ENCODE measurements around the gene FGA.
"Not testable (repeated sequence)": the region's sequence is repeated elsewhere in the genome, so short reads cannot be mapped to it uniquely, and the experiment has no call there.

Gene FGA

GRCh38 chr4:154606728-154607723 is 16.5 kb upstream of the FGA start:
- DNase-seq = no peak

DNA sequence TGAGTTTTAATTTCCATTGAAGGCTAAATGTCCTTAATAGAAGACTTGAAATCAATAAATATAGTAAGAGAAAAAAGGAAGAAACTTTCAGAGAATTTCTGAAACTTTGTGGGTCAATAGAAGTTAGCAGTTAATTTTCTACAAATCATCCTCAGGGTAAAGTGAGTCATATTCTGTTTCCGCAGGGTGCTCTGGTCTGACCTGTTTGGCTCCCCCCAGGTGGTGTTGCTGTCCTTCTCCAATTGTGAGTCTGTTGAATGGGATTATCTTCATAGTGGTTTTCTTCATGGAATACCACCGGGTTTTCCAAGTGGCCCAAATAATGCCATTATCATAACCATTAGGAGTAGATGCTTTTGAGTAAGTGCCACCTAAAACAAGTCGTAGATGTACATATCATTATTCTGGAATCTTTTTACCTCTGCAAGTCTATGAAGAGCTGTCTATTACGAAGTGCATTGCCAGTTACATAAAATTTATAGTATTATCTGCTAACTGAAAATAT is 14.2 kb upstream of the FGA start:
- no peak for DNase-seq

DNA sequence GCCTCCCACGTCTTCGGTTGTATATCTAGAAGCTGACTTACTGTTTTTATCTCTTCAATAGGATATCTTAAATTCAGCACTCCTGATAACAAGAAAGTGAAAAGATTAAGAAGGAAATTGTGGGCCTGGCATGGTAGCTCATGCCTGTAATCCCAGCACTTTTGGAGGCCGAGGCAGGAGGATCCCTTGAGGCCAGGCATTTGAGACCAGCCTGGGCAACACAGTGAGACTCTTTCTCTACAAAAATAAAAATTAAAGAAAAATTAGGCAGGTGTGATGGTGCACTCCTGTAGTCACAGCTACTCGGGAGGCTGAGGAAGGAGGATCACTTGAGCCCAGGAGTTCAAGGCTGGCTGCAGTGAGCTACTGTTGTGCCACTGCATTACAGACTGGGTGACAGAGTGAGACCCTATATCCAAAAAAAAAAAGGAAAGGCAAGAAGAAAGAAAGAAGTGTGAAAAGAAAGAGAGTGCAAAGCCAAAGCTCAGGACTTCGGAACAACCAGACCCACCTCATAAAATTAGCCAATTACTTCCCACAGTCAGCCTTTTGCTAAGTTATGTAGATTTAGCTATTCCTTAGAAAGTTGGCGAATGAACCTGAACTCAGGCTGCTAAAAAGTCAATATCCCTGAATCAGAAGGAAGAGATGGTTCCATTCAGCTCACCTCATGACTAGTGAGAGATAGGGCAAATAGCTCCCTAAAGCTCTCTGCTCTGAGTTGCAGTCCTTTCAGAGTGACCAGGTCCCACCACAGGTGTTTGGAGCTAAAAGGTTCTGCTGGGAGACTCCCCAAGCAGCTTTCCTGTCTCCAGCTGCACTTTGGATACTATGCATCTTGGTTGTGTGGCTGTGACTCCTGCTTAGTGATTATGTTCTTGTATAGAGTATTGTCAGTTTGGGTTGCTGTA is 12.7 kb upstream of the FGA start:
- DNase-seq = no peak

GRCh38 chr4:154602404-154603020 is 12.0 kb upstream of the FGA start:
- no peak for DNase-seq

GRCh38 chr4:154597798-154598774 is 7.5 kb upstream of the FGA start:
- no peak for DNase-seq

DNA sequence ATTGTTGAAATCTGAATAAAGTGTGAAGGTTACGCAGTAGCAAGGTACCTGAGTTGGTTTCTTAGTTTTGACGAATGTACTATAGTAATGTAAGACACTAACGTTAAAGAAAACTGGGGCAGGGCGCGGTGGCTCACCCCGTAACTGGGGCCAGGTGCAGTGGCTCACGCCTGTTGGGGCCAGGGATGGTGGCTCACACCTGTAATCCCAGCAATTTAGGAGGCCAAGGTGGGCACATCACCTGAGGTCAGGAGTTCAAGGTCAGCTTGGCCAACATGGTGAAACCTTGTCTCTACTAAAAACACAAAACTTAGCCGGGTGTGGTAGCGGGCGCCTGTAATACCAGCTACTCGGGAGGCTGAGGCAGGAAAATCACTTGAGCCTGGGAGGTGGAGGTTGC is 6.7 kb upstream of the FGA start:
- DNase-seq = not testable (repeated sequence)

GRCh38 chr4:154595807-154596206 is 5.3 kb upstream of the FGA start:
- DNase-seq = no peak

DNA sequence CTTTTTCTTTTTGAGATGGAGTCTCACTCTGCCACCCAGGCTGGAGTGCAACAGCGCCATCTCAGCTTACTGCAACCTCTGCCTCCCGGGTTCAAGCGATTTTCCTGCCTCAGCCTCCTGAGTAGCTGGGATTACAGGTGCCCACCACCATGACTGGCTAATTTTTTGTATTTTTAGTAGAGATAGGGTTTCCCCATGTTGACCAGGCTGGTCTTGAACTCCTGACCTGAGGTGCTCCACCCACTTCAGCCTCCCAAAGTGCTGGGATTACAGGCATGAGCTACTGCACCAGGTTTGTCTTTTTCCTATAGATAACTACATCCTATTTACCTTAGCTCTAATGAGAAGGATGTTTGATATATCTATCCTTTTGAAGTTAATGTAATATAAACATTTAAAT is 3.8 kb upstream of the FGA start:
- not testable (repeated sequence) for DNase-seq

DNA sequence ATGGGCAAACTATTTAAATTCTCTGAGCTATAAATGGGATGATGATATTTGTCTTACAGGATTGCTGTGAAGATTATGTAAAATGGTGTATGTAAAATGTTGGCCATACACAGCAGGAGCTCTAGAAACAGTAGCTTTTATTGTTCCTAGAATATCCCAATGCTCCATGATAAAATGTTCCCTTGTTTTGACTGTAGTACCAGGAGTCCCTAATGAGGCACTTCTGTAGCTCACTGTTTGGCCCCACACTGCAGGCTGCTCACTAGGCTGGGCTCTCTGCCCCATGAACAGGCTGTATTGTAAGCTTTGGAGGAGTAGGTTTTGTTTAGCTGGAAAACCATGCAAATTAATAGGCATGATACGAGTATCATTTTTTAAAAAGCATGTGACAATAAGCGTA is 3.3 kb upstream of the FGA start:
- DNase-seq = no peak

DNA sequence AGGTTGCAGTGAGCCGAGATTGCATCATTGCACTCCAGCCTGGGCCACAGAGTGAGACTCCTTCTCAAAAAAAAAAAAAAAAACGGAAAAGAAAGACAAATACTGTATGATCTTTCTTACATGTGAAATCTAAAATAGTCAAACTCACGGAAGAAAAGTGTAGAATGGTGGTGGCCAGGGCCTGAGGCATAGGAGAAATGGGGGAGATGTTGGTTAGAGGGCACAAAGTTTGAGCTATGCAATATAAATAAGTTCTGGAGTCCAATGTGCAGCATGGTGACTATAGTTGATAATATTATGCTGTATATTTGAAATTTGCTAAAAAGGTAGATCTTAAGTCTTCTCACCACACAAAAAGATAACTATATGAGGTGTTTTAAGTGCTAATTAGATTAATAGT is 1.3 kb upstream of the FGA start:
- no peak for DNase-seq

- DNase-seq = no peak
Measured at GRCh38 chr4:154589296-154590197, 995 bp downstream of the FGA start.

- DNase-seq = no peak
Measured at GRCh38 chr4:154588198-154588597, 2.3 kb downstream of the FGA start.

- no peak for DNase-seq
Measured at GRCh38 chr4:154586296-154587033, 4.1 kb downstream of the FGA start.

DNA sequence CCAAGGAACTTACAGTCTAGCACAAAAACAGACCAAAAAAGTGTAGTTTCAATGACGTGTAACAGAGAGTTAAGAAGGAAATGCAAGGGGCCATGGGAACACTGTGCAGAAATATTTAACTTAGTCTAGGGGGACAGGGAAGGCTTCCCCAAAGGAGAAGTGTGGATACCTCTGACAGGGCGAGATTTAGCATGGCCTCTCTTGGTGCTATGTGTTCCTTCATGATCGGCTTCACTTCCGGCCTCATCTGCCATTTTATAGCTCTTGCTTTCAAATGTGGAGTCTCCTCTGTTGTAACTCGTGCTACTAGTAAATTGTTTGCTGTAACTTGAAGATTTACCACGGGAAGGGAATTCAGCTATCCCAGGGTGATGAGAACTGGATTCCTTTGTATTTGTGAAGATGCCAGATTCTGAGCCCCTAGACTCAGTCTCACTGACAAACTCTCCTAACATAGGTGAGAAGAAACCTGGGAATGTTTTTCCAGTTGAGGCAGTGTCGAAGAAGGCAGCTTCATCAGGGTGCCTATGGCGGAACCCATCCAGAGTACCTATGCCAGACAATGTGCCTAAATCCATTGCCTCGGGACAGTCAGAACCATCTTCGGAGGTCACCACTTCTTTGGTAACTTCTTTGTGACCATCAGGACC is 5.0 kb downstream of the FGA start:
- DNase-seq = no peak

GRCh38 chr4:154584259-154584658 is 6.3 kb downstream of the FGA start:
- DNase-seq = no peak

GRCh38 chr4:154583677-154584076 is 6.9 kb downstream of the FGA start:
- DNase-seq = no peak

GRCh38 chr4:154583230-154583629 is 7.3 kb downstream of the FGA start:
- DNase-seq = no peak

- DNase-seq = no peak
Measured at GRCh38 chr4:154582723-154583122, 7.8 kb downstream of the FGA start.

DNA sequence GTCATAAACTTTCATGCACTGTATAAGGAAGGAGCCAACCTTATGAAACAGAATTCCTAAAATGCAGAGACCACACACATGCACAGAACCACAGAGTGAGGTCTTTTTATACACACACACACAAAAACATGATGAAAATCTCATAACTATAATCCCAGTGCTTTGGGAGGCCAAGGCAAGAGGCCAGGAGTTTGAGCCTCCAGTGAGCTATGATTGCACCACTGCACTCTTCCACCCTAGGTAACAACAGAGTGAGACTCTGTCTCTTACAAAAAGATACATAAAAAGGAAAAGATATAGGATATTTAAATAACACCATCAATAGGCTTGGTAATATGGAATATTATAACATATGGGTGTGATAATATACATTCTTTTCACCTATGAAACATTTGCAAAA is 10.6 kb downstream of the FGA start:
- DNase-seq = no peak
